H1 (cell line): ENCODE results near the gene DAPK1. TPM values are rescaled to one million over a fixed set of nuclear protein-coding genes. Genes with fewer than 3 reads are reported as not detected.

Experiments used
- CTCF ChIA-PET: fragments of 300-600 bp; sonication (Branson Sonifier 250); formaldehyde crosslinking; loops from one replicate; lab custom pipeline; 2021; ENCODE audit not compliant: partially characterized antibody; lab: Charles Lee
- POLR2A ChIA-PET: fragments of 300-600 bp; sonication (Branson Sonifier 250); formaldehyde crosslinking; loops from one replicate; lab custom pipeline; 2021; ENCODE audit warnings: inconsistent platforms; ENCODE audit not compliant: partially characterized antibody; lab: Charles Lee
- DNase-seq, 2 experiments: peaks; one replicate each; pipeline versions ENCODE4 v3.0.0 to v3.0.0-alpha.2; 2010 to 2022; ENCODE audit warnings: low spot score in 2 of 2, low read depth in 1 of 2, mixed read lengths in 1 of 2
- FAIRE-seq: peaks from 2 replicates; lab custom pipeline; 2011; peaks lifted over from hg19 to GRCh38; lab: Jason Lieb, UNC
- H2AFZ ChIP-seq: 2 replicates; pipeline ENCODE4 v1.8.1; 2012; ENCODE audit warnings: low read length, inconsistent platforms
- H2AK5ac ChIP-seq: 2 replicates; pipeline ENCODE4 v1.6.1; 2013; ENCODE audit warnings: low read depth, low read length
- H2BK120ac ChIP-seq: replicated peaks from 2 replicates; pipeline ENCODE3; 2013; ENCODE audit warnings: low read depth, low read length, inconsistent platforms
- H2BK12ac ChIP-seq: 2 replicates; pipeline ENCODE4 v1.6.1; 2013; ENCODE audit warnings: low read depth, low read length
- H2BK15ac ChIP-seq: 2 replicates; pipeline ENCODE4 v1.6.1; 2013; ENCODE audit warnings: low read length
- H2BK20ac ChIP-seq: 2 replicates; pipeline ENCODE4 v1.6.1; 2013; ENCODE audit warnings: low read length
- H2BK5ac ChIP-seq: 2 replicates; pipeline ENCODE4 v1.6.1; 2013; ENCODE audit warnings: low read depth, low read length
- H3K14ac ChIP-seq: 2 replicates; pipeline ENCODE4 v1.6.1; 2013; ENCODE audit warnings: inconsistent platforms; ENCODE audit not compliant: insufficient read length
- H3K18ac ChIP-seq: 2 replicates; pipeline ENCODE4 v1.6.1; 2013; ENCODE audit warnings: low read length; ENCODE audit errors: extremely low read depth
- H3K23ac ChIP-seq: 2 replicates; pipeline ENCODE4 v1.6.1; 2013; ENCODE audit warnings: inconsistent platforms; ENCODE audit not compliant: insufficient read length
- H3K23me2 ChIP-seq: 2 replicates; pipeline ENCODE4 v1.6.1; 2013; ENCODE audit warnings: low read depth, low read length
- H3K27ac ChIP-seq: 2 replicates; pipeline ENCODE4 v1.6.1; 2011; ENCODE audit warnings: low read depth, low read length, inconsistent platforms
- H3K27me3 ChIP-seq, 4 experiments: replicated peaks in 1 of 4; 1 replicate in 1 of 4; 2 replicates in 3 of 4; pipeline versions ENCODE4 v1.6.1 to v1.8.1; 2011 to 2013; ENCODE audit warnings: low read length in 3 of 4, mild to moderate bottlenecking in 3 of 4, inconsistent platforms in 2 of 4, mixed read lengths in 2 of 4, moderate library complexity in 1 of 4; ENCODE audit not compliant: control insufficient read depth in 3 of 4, insufficient read depth in 3 of 4; ENCODE audit errors: extremely low read depth in 1 of 4
- H3K36me3 ChIP-seq, 4 experiments: 2 replicates each; pipeline versions ENCODE4 v1.6.1 to v1.8.1; 2011 to 2013; ENCODE audit warnings: mild to moderate bottlenecking in 4 of 4, low read length in 3 of 4, moderate library complexity in 2 of 4, control low read depth in 1 of 4, inconsistent platforms in 1 of 4; ENCODE audit not compliant: insufficient read depth in 4 of 4, control insufficient read depth in 2 of 4
- H3K4ac ChIP-seq: replicated peaks from 2 replicates; pipeline ENCODE3; 2013; ENCODE audit warnings: low read length, low read depth, mixed read lengths, inconsistent platforms; ENCODE audit not compliant: insufficient read length
- H3K4me1 ChIP-seq, 4 experiments: replicated peaks in 1 of 4; 1 replicate in 1 of 4; 2 replicates in 3 of 4; pipeline versions ENCODE4 v1.6.1 to v1.8.1; 2011 to 2013; ENCODE audit warnings: low read length in 3 of 4, inconsistent platforms in 2 of 4, mixed read lengths in 1 of 4; ENCODE audit not compliant: insufficient read depth in 4 of 4, control insufficient read depth in 3 of 4
- H3K4me2 ChIP-seq, 2 experiments: 2 replicates each; pipeline versions ENCODE4 v1.6.1 to v1.8.1; 2011 to 2013; ENCODE audit warnings: low read depth in 2 of 2, low read length in 2 of 2, control low read depth in 1 of 2, inconsistent platforms in 1 of 2, mild to moderate bottlenecking in 1 of 2; ENCODE audit not compliant: insufficient read depth in 1 of 2
- H3K4me3 ChIP-seq, 4 experiments: fragments of 200-600, 300-600 bp in 1 of 4; sonication (generic), shearing (Covaris generic), sonication (Bioruptor Twin) in 1 of 4; 2 replicates each; pipeline versions ENCODE4 v1.5.1 to v1.8.1; 2011 to 2016; ENCODE audit warnings: low read length in 4 of 4, low read depth in 3 of 4, control low read depth in 2 of 4, inconsistent platforms in 2 of 4, mild to moderate bottlenecking in 2 of 4, mixed read lengths in 1 of 4, moderate library complexity in 1 of 4; ENCODE audit not compliant: insufficient read depth in 2 of 4; ENCODE audit errors: extremely low read depth in 1 of 4
- H3K56ac ChIP-seq: replicated peaks from 2 replicates; pipeline ENCODE3; 2013; ENCODE audit warnings: low read depth, mild to moderate bottlenecking, mixed read lengths, low read length, inconsistent platforms; ENCODE audit not compliant: insufficient read length
- H3K79me1 ChIP-seq: 2 replicates; pipeline ENCODE4 v1.6.1; 2013; ENCODE audit warnings: low read depth, low read length, control low read depth
- H3K79me2 ChIP-seq, 2 experiments: 2 replicates each; pipeline versions ENCODE4 v1.6.1 to v1.8.1; 2012 to 2013; ENCODE audit warnings: low read length in 2 of 2, mild to moderate bottlenecking in 2 of 2, inconsistent platforms in 1 of 2; ENCODE audit not compliant: insufficient read depth in 2 of 2, control insufficient read depth in 1 of 2
- H3K9ac ChIP-seq, 4 experiments: replicated peaks in 1 of 4; 1 replicate in 1 of 4; 2 replicates in 3 of 4; pipeline versions ENCODE4 v1.6.1 to v1.8.1; 2011 to 2013; ENCODE audit warnings: low read depth in 3 of 4, low read length in 3 of 4, control low read depth in 2 of 4, mild to moderate bottlenecking in 2 of 4, moderate library complexity in 2 of 4, inconsistent platforms in 1 of 4; ENCODE audit errors: extremely low read depth in 1 of 4
- H3K9me3 ChIP-seq, 2 experiments: 2 replicates each; pipeline versions ENCODE4 v1.6.1 to v1.8.1; 2012 to 2013; ENCODE audit warnings: mild to moderate bottlenecking in 2 of 2, moderate library complexity in 2 of 2, control low read depth in 1 of 2, inconsistent platforms in 1 of 2, low read depth in 1 of 2, low read length in 1 of 2, mixed read lengths in 1 of 2; ENCODE audit not compliant: insufficient read depth in 2 of 2
- H4K20me1 ChIP-seq, 2 experiments: replicated peaks in 1 of 2; 2 replicates each; pipeline versions ENCODE3 to v1.8.1; 2011 to 2013; ENCODE audit warnings: inconsistent platforms in 2 of 2, low read length in 2 of 2, mild to moderate bottlenecking in 1 of 2; ENCODE audit not compliant: insufficient read depth in 2 of 2, control insufficient read depth in 1 of 2
- H4K5ac ChIP-seq: 2 replicates; pipeline ENCODE4 v1.6.1; 2013; ENCODE audit warnings: low read length, low read depth, mixed read lengths, inconsistent platforms; ENCODE audit not compliant: insufficient read length
- H4K8ac ChIP-seq: 2 replicates; pipeline ENCODE4 v1.8.0; 2013; ENCODE audit warnings: mild to moderate bottlenecking, moderate library complexity, low read length, inconsistent platforms; ENCODE audit not compliant: insufficient read depth; ENCODE audit errors: extremely low read depth
- H4K91ac ChIP-seq: replicated peaks from 2 replicates; pipeline ENCODE3; 2013; ENCODE audit warnings: low read length, mixed read lengths, inconsistent platforms; ENCODE audit not compliant: insufficient read length
- ASH2L ChIP-seq: fragments of 200-600, 300-600 bp; sonication (generic); IDR thresholded peaks from one replicate; pipeline ENCODE4 v1.7.1; 2017; ENCODE audit warnings: low read length
- ATF2 ChIP-seq: IDR thresholded peaks from 2 replicates; pipeline ENCODE4 v1.6.1; 2012; ENCODE audit warnings: low read length, inconsistent platforms
- CHD1 ChIP-seq: IDR thresholded peaks from 2 replicates; pipeline ENCODE4 v1.6.1; 2012; ENCODE audit warnings: low read depth, low read length, improper control_type of control experiment
- EGR1 ChIP-seq: IDR thresholded peaks from 2 replicates; pipeline ENCODE4 v1.6.1; 2011; ENCODE audit warnings: low read depth, low read length, borderline replicate concordance
- FOSL1 ChIP-seq: IDR thresholded peaks from 2 replicates; pipeline ENCODE4 v1.6.1; 2011; ENCODE audit warnings: mild to moderate bottlenecking, low read depth, low read length, moderate library complexity; ENCODE audit not compliant: insufficient read depth
- JUN ChIP-seq: IDR thresholded peaks from 2 replicates; pipeline ENCODE4 v1.6.1; 2011; ENCODE audit warnings: low read depth, mild to moderate bottlenecking, improper control_type of control experiment, low read length
- RXRA ChIP-seq: IDR thresholded peaks from 2 replicates; pipeline ENCODE4 v1.6.1; 2011; ENCODE audit warnings: low read depth, mild to moderate bottlenecking, low read length, moderate library complexity; ENCODE audit not compliant: insufficient read depth
- SP1 ChIP-seq: IDR thresholded peaks from 2 replicates; pipeline ENCODE4 v1.6.1; 2011; ENCODE audit warnings: low read depth, low read length
- TAF7 ChIP-seq: optimal IDR thresholded peaks from 2 replicates; pipeline ENCODE3; 2011; ENCODE audit warnings: low read depth, mild to moderate bottlenecking, inconsistent platforms, low read length, moderate library complexity, borderline replicate concordance
- TEAD4 ChIP-seq: IDR thresholded peaks from 2 replicates; pipeline ENCODE4 v1.6.1; 2012; ENCODE audit warnings: low read depth, low read length, inconsistent platforms, mixed read lengths
- USF2 ChIP-seq: IDR thresholded peaks from 2 replicates; pipeline ENCODE4 v1.6.1; 2011; ENCODE audit warnings: low read length, improper control_type of control experiment
- YY1 ChIP-seq: IDR thresholded peaks from 2 replicates; pipeline ENCODE4 v1.6.1; 2011; ENCODE audit warnings: low read depth, mild to moderate bottlenecking, low read length
- WGBS, 2 experiments: shearing (Covaris generic) in 1 of 2; methylation state at CpG; one replicate each; pipeline versions ENCODE4 v1.1.6 to v1.1.7; 2013 to 2015; ENCODE audit warnings: low lambda C conversion rate in 2 of 2, mixed read lengths in 2 of 2, inconsistent platforms in 1 of 2, low coverage in 1 of 2, missing lambda C conversion rate in 1 of 2; ENCODE audit not compliant: insufficient replicate concordance in 2 of 2, insufficient coverage in 1 of 2, insufficient read length in 1 of 2; ENCODE audit errors: extremely low coverage in 1 of 2, missing lambda C conversion rate in 1 of 2; 5-methylcytosine and 5-hydroxymethylcytosine counted together
- polyA plus RNA-seq, 7 experiments: library from polyadenylated mRNA; depleted of rRNA in 3 of 7; stranded (reverse) in 5 of 7; unstranded in 2 of 7; fragments of >200 nt in 5 of 7; fragments of 200-250 nt in 2 of 7; gene quantifications; 1 replicate in 5 of 7; 2 replicates in 1 of 7; 4 replicates in 1 of 7; pipeline versions ENCODE4 v1.2.1 to v1.2.3, GENCODE V29; 2011 to 2013; ENCODE audit warnings: missing spikeins in 2 of 7, mixed read lengths in 2 of 7
- total RNA-seq: library from RNA; stranded (reverse); fragmentation: NEBNext Ultra II Directional; extraction: Animal tissue kit (Norgen Biotek cat#: 25700); gene quantifications from 2 replicates; pipeline ENCODE4 v1.2.1, GENCODE V29; 2021

The DAPK1 gene
- total and polyA plus RNA-seq, 2 of the 8 experiments (the other 6 are each of a cell fraction or from before 2014, with no cell fraction given) = 62.4 to 131 TPM

GRCh38 chr9:87656485-87656884, 158.8 kb downstream of the DAPK1 start:
- H3K9me3 ChIP-seq = no peaks in the 10 kb centered on the region; a peak in 1 of 4 replicates
- H4K5ac ChIP-seq = no peak overlapping the region
- no peak overlapping the region for H2BK20ac ChIP-seq
- peaks cover 0 to 2% (median 0%) of the 10 kb centered on the region in 4 experiments; a peak in 2 of 7 replicates for H3K4me1 ChIP-seq
- H3K36me3 ChIP-seq = peaks cover 0 to 57% (median 25%) of the 10 kb centered on the region in 4 experiments; a peak in 7 of 8 replicates
- H2BK12ac ChIP-seq = peak overlapping the region; percentile 41; the same call in 1 of the 2 replicates
- no peak overlapping the region for H3K56ac ChIP-seq
- ChIA-PET POLR2A (no interaction called here), CTCF (interaction anchor here (0.7 kb wide), 1 partner anchor 21 kb away, joined by 3 read pairs; no protein-coding TSS in a partner anchor)
- no peak overlapping the region for H3K4me3 ChIP-seq
- no peak overlapping the region for H3K9ac ChIP-seq
- H3K4me2 ChIP-seq = no peak overlapping the region
- no peak overlapping the region for H3K27ac ChIP-seq
- H2BK5ac ChIP-seq = no peak overlapping the region
- H3K79me1 ChIP-seq = no peaks in the 10 kb centered on the region; the same call in 1 of the 2 replicates
- FAIRE-seq = no peak
- H4K20me1 ChIP-seq = no peaks in the 10 kb centered on the region
- H4K91ac ChIP-seq = no peak overlapping the region
- H3K4ac ChIP-seq = no peak overlapping the region
- no peaks in the 10 kb centered on the region for H3K27me3 ChIP-seq
- no peaks in the 10 kb centered on the region for H3K79me2 ChIP-seq
- H2AK5ac ChIP-seq = no peak overlapping the region
- no peak overlapping the region for H2BK15ac ChIP-seq
- H4K8ac ChIP-seq = no peak overlapping the region
- H2BK120ac ChIP-seq = no peak overlapping the region
- 90% methylated on average over 8 of the region's 8 CpGs; no CpG with 5 or more reads in 1 of the 2 experiments for WGBS, 2 experiments
- no peak for DNase-seq
- H2AFZ ChIP-seq = no peak overlapping the region
- no peak overlapping the region for H3K14ac ChIP-seq
- H3K23me2 ChIP-seq = no peaks in the 10 kb centered on the region
- H3K23ac ChIP-seq = no peak overlapping the region
- no peak overlapping the region for H3K18ac ChIP-seq
- TF ChIP-seq FOSL1 (no peak), USF2 (no peak), TEAD4 (no peak), TAF7 (no peak), RXRA (no peak), ATF2 (no peak), CHD1 (no peak), SP1 (no peak), YY1 (no peak), ASH2L (no peak), JUN (no peak), EGR1 (no peak)
